Measurements from ENCODE around the gene TRAPPC3.
A peak's percentile ranks its signal among the peaks of the same experiment; 100 is the strongest.

Gene TRAPPC3

DNA sequence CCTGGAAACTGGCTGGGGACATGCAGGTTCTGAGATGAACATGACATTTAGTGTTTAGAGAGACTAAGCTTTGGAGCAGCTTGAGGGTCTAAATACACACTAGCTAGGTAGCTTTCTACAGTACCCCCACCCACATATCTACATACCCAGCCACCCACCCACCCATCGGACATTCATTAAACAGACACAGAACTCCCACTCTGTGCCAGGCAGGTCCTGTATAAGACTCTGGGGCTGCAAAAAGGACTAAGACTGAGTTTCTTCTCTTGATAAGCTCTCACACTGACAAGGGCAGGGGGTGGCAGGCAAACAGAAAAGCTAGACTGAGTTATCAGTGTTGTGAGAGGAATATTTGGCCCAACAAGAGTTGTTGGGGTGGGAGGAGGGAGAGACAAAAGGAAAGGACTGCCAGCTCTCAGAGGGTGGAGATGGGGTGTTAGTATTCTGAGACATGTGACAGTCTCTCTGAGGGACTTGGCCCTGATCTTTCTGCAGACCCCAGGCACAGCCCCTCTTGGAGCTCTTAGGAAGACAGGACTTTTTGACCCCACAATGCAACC is 13.5 kb upstream of the TRAPPC3 start:
- ChIA-PET POLR2A (interaction anchor here (1.4 to 1.7 kb wide), 2 partner anchors 13 to 123 kb away, joined by 3 to 6 read pairs; partner anchors contain the start of gene TRAPPC3), CTCF (interaction anchor here (2.0 to 3.4 kb wide), 2 partner anchors 13 to 25 kb away, joined by 11 to 28 read pairs; partner anchors contain the start of gene TRAPPC3)
- H3K4me1 ChIP-seq (ENCODE audit: control insufficient read depth, insufficient read depth, low read length): peaks cover 2% of the 10 kb centered on the region
- no peak overlapping the region for H3K4me3 ChIP-seq (ENCODE audit: low read depth, low read length)
- H3K27ac ChIP-seq (ENCODE audit: extremely low read depth, low read depth, low read length): no peak overlapping the region
- TF ChIP-seq ZNF843 (tag by site-specific recombination; IDR thresholded peaks at IDR 0.05) (no peak), ZFHX2 (tag by site-specific recombination; conservative IDR thresholded peaks at IDR 0.05) (peak; percentile 39; the same call in 1 of the 2 replicates), EGR2 (tag by site-specific recombination; IDR thresholded peaks at IDR 0.05; ENCODE audit: low read depth) (peak; percentile 62), ZSCAN18 (tag by site-specific recombination; IDR thresholded peaks at IDR 0.05) (no peak), MZF1 (tag by site-specific recombination; IDR thresholded peaks at IDR 0.05; ENCODE audit: borderline replicate concordance) (no peak)
- H3K9me3 ChIP-seq (ENCODE audit: control insufficient read depth, insufficient read depth, low read depth, low read length): no peaks in the 10 kb centered on the region
- peaks cover 0 to 68% of the 10 kb centered on the region in 2 experiments; a peak in 2 of 3 replicates for H3K36me3 ChIP-seq (ENCODE audit: control insufficient read depth in 2 of 2, insufficient read depth in 1 of 2, low read length in 2 of 2)

DNA sequence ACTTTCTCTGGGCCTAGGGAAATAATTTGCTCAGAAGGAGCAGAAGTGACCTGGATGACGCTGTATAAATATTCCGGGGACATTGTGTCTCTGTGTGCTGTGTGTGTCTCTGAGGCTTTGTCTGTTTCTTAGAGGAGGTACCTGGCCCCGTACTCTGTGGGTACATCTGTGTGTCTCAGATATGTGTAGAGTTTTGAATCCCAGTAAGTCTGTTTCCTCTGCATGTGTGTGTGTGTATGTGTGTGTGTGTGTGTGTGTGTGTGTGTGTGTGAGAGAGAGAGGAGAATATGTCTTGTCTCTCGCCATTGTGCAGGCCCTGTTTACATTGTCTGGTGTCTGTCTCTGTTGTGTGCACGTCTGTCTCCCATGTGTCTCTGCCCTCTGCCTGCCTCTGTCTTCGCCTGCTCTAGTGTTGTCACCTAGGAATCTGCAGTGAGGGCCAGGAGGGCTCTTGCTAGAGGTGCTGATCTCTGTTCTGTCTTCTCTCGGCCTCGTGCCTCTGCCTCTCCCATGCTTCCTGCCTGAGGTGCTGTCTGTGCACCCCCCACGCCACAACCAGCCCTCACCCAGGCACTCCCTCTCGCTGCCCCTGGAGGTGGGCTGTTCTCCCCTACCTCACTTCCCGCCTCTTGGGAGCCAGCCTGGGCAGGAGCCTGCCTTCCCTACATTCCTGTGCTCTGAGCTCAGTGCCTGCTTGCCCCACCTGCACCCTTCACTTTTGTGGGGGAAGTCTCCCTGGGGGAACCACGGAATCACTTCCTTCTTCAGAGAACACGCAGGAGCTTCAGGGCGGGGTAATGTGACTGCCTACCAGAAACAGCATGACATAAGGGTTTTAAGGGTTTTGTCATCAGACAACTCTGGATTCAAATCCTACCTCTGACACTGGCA is 12.6 kb upstream of the TRAPPC3 start:
- H3K36me3 ChIP-seq (ENCODE audit: control insufficient read depth in 2 of 2, insufficient read depth in 1 of 2, low read length in 2 of 2): peaks cover 0 to 63% of the 10 kb centered on the region in 2 experiments; a peak in 2 of 3 replicates
- CTCF ChIA-PET: interaction anchor here (0.6 to 3.4 kb wide), 8 partner anchors 10 to 125 kb away, joined by 3 to 28 read pairs (median 4); partner anchors contain the start of gene TRAPPC3
- H3K4me3 ChIP-seq (ENCODE audit: low read depth, low read length): peak overlapping the region; percentile 54; the same call in 1 of the 2 replicates
- POLR2A ChIA-PET: interaction anchor here (1.1 to 2.3 kb wide), 7 partner anchors 8 to 124 kb away, joined by 3 to 28 read pairs (median 4); partner anchors contain the start of genes THRAP3 and TRAPPC3
- peak overlapping the region; percentile 78 for H3K27ac ChIP-seq (ENCODE audit: extremely low read depth, low read depth, low read length)
- H3K4me1 ChIP-seq (ENCODE audit: control insufficient read depth, insufficient read depth, low read length): peaks cover 5% of the 10 kb centered on the region
- TF ChIP-seq SP2 (tag by site-specific recombination; IDR thresholded peaks at IDR 0.05): peak; percentile 31
- no peak for TF ChIP-seq ZNF510 (tag by site-specific recombination; IDR thresholded peaks at IDR 0.05; ENCODE audit: insufficient replicate concordance)
- TF ChIP-seq ZNF175 (tag by site-specific recombination; IDR thresholded peaks at IDR 0.05): no peak
- peak; percentile 13; the same call in 1 of the 2 replicates for TF ChIP-seq ZBTB7A (tag by site-specific recombination; IDR thresholded peaks at IDR 0.05; ENCODE audit: low read depth)
- peak; percentile 78 for TF ChIP-seq GLIS1 (tag by site-specific recombination; IDR thresholded peaks at IDR 0.05)
- peak; percentile 33; the same call in 1 of the 2 replicates for TF ChIP-seq GLIS2 (tag by site-specific recombination; IDR thresholded peaks at IDR 0.05)
- no peak for TF ChIP-seq ZNF514 (tag by site-specific recombination; IDR thresholded peaks at IDR 0.05)
- peak; percentile 35; the same call in 1 of the 2 replicates for TF ChIP-seq PRDM1 (tag by site-specific recombination; IDR thresholded peaks at IDR 0.05)
- TF ChIP-seq YY1 (tag by site-specific recombination; IDR thresholded peaks at IDR 0.05): no peak
- peak; percentile 90 for TF ChIP-seq ZSCAN4 (tag by site-specific recombination; IDR thresholded peaks at IDR 0.05)
- peak; percentile 71 for TF ChIP-seq PRDM4 (tag by site-specific recombination; IDR thresholded peaks at IDR 0.05)
- peak; percentile 24; the same call in 1 of the 2 replicates for TF ChIP-seq EGR2 (tag by site-specific recombination; IDR thresholded peaks at IDR 0.05; ENCODE audit: low read depth)
- TF ChIP-seq, protein P1, sequence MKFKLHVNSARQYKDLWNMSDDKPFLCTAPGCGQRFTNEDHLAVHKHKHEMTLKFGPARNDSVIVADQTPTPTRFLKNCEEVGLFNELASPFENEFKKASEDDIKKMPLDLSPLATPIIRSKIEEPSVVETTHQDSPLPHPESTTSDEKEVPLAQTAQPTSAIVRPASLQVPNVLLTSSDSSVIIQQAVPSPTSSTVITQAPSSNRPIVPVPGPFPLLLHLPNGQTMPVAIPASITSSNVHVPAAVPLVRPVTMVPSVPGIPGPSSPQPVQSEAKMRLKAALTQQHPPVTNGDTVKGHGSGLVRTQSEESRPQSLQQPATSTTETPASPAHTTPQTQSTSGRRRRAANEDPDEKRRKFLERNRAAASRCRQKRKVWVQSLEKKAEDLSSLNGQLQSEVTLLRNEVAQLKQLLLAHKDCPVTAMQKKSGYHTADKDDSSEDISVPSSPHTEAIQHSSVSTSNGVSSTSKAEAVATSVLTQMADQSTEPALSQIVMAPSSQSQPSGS (tag by site-specific recombination; IDR thresholded peaks at IDR 0.05; ENCODE audit: low read depth): no peak
- H3K9me3 ChIP-seq (ENCODE audit: control insufficient read depth, insufficient read depth, low read depth, low read length): no peaks in the 10 kb centered on the region
